DMS53 treated with DMSO at 0.1 percent for 48 hours (cell line): ENCODE results near the gene POC1B.

Experiments used
- DNase-seq: peaks from one replicate; lab custom pipeline; 2025; ENCODE audit not compliant: unreplicated experiment; lab: John Stamatoyannopoulos, UW

The POC1B gene

DNA sequence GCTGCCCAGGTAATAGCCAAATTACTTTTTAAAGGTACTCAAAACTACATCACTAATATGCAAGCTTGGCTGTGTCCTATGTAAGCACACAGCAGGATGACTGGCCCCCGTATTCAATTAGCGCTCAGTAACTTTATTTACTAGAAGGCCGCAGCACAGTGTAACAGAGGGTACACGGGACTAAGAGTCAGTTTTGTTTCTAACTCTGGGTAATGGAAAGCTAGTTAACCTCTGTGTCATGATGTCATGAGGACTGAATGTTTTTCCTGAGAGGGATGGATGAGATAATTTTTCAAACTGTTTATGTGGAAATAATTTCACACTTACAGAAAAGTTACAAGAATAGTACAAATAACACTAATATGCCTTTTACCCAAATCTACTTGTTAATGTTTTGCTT lies 28.4 kb downstream of the POC1B start:
- DNase-seq, result no peak

- no peak for DNase-seq
Observed at GRCh38 chr12:89497005-89497404, 28.8 kb downstream of the POC1B start.

- DNase-seq, result no peak
Observed at GRCh38 chr12:89494411-89495231, 31.2 kb downstream of the POC1B start.

DNA sequence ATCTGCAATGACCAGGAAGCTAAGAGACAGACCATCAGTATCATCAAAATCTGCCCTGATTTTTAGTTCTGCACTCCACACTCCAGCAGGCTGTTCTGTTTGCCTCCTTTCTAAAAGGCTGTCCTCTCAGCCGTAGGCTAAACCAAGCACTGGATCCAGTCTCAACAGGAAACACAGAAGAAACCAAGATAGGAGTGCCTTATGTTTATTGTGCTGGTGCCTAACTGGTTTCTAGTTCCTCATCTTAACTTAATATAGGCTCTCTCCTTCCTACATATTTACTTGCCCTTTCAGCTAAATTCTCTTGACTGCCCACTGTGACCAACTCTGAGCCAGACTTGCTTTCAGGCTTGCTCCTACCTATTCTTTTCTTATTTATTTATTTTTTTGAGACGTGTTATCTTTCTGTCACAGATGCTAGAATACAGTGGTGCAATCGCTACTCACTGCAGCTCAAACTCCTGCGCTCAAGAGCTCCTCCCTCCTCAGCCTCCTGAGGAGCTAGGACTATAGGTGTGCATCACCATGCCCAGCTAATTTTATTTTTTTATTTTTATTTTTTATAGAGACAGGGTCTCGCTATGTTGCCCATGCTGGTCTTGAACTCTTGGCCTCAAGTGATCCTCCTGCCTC lies 32.1 kb downstream of the POC1B start:
- DNase-seq, result no peak

GRCh38 chr12:89492883-89493282 lies 33.0 kb downstream of the POC1B start:
- no peak for DNase-seq

DNA sequence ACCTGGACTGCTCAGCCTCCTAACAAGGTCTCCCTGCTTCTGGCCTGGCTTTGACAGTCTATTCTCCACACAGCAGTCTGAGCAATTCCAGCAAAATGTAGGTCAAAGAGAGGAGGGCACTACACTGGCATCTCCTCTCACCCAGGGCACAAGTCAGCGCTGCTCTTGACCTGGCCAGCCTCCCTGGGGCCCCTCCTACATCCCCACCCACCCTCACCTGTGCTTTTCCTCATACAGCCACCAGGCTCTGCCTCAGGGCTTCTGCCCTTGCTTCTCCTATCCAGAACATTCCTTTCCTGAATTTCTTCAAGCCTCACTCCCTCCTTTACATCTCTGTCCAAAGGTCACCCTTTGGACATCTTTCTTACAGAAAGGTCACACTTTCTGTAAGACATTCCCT lies 34.9 kb downstream of the POC1B start:
- no peak for DNase-seq

- no peak for DNase-seq
Observed at GRCh38 chr12:89486264-89486663, 39.6 kb downstream of the POC1B start.

GRCh38 chr12:89484470-89484869 lies 41.4 kb downstream of the POC1B start:
- no peak for DNase-seq

- DNase-seq, result no peak
Observed at GRCh38 chr12:89481213-89481914, 44.5 kb downstream of the POC1B start.

- no peak for DNase-seq
Observed at GRCh38 chr12:89479982-89480381, 45.9 kb downstream of the POC1B start.

GRCh38 chr12:89477633-89478279 lies 48.1 kb downstream of the POC1B start:
- DNase-seq, result no peak

DNA sequence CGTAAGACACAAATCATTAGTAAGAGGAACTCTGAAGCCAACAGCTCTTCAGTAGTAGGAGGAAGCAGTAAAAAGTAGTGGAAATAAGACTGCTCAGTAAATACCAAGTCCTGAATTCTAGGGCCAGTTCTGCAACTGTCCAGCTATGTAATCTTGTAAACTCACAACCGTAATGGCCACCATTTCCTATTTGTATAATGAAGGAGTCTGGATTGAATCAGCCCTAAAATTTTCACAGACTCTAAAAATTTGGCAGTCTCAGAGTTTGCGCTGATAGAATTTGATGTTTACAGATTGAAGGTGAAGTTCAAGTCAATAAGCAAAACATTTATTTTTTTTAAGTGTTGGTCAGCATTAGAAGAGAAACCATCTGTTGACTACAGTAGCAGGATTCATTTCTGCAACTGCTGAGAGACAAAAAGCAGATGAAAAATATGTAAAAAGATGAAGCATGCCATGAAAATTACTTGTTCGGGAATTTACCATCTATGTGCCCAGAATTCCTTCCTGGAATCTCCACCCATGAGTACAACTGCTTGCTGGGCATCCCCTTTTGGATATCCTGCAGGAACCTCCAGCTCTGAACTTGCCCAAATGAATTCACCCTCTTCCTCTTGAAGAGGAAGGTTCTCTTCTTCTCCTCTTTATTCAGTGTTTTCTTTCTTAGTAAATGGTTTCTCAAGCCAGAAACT lies 48.8 kb downstream of the POC1B start:
- no peak for DNase-seq

DNA sequence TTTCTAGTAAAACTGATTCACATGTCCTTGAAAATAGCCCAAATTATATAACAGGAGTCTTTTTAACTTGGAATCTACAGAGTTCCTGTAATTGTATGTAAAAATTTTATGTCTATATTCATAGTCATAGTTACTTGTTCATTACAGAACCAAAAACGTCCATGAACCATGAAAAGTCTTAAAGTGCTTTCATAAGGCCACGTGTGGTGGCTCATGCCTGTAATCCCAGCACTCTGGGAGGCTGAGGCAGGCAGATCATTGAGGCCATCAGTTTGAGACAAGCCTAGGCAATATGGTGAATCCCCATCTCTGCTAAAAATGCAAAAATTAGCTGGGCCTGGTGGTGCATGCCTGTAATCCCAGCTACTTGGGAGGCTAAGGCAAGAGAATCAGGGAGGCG lies 49.6 kb downstream of the POC1B start:
- DNase-seq, result no peak

- no peak for DNase-seq
Observed at GRCh38 chr12:89475203-89475990, 50.5 kb downstream of the POC1B start.

GRCh38 chr12:89474615-89475014 lies 51.2 kb downstream of the POC1B start:
- no peak for DNase-seq

GRCh38 chr12:89472508-89472907 lies 53.3 kb downstream of the POC1B start:
- no peak for DNase-seq

DNA sequence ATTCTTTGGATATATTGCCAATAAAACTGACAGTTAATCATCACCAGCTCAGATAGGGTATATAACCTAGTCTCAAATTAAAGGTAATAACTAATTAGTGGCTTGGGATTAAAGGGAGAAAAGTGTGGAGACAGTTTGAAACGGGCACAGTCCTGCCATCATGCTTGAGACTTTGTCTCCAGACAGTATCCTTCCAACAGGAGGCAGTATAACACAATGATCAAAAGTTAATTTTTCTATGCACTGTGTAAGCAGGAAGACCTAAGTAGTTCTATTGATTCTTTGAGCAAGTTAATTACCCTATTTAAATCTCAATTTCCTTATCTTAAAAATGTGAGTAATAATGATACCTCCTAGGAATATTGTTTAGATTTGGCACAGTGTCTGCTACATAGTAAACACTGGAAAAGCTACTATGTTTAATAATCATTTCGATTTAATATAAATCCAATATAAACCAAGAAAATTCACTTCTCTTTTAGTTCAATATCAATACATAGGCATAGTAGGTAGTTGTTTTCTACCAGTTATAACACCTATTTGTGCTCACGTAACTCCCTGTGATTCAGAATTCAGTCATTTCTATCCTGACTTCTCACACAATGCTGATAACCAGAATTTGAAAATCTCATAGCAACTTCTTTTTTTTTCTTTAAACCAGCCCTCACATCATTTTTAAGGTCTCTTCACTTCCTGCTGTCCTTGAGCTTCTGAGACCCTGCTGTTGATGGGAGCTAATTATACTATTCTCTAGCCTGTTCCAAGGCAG lies 54.9 kb downstream of the POC1B start:
- peak; percentile 52 for DNase-seq

DNA sequence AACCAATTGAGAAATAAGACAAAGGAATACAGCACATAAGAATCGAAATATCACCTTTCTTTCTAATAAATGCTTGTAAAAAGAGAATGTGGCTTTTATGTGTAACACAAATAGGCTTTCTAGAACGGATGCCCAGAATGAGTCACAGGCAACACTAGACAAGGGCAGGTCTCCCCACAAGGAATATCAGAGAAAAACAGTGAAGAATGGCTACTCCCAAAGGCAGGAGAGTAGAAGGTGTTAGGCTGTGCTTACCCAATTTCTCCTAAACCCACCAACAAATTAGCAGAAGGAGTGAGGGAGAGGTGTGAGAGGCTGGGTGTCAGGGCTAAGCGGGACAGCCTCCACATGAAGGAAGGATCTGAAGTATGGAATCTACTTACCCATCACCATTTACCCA lies 56.5 kb downstream of the POC1B start:
- DNase-seq, result no peak

- no peak for DNase-seq
Observed at GRCh38 chr12:89468648-89469326, 57.1 kb downstream of the POC1B start.
